Sigmoid colon (tissue), 4 donors: ENCODE data around the gene MORN1.

Experiments
- CTCF ChIP-seq, 4 experiments: fragments of 450-650 bp in 3 of 4; fragments of 200-600 bp in 1 of 4; IDR thresholded peaks; one replicate each; pipeline ENCODE4 v1.5.1; 2016 to 2019; ENCODE audit warnings: antibody characterized with exemption in 4 of 4, mild to moderate bottlenecking in 3 of 4, moderate library complexity in 2 of 4
- EP300 ChIP-seq, 4 donors: sonication (generic); formaldehyde crosslinking; IDR thresholded peaks; one replicate each; pipeline ENCODE4 v1.6.1; 2017; ENCODE audit warnings: antibody characterized with exemption in 4 of 4
- POLR2A ChIP-seq, 2 donors: fragments of 450-650 bp; IDR thresholded peaks; one replicate each; pipeline ENCODE4 v1.6.1; 2016; ENCODE audit warnings: antibody characterized with exemption in 2 of 2, mild to moderate bottlenecking in 2 of 2, moderate library complexity in 2 of 2
- POLR2AphosphoS5 ChIP-seq, 4 donors: sonication (generic); formaldehyde crosslinking; IDR thresholded peaks; one replicate each; pipeline ENCODE4 v1.6.1; 2017; ENCODE audit warnings: antibody characterized with exemption in 4 of 4

GRCh38 chr1:2363847-2364513 is 27.4 kb downstream of the MORN1 start:
- TF ChIP-seq CTCF (IDR thresholded peaks at IDR 0.05) = no peak
- no peak for TF ChIP-seq EP300 (IDR thresholded peaks at IDR 0.05)
- no peak for TF ChIP-seq POLR2AphosphoS5 (IDR thresholded peaks at IDR 0.05)
- TF ChIP-seq POLR2A (IDR thresholded peaks at IDR 0.05) = no peak
